Measurements from ENCODE around the gene CGB1.

CGB1 gene

DNA sequence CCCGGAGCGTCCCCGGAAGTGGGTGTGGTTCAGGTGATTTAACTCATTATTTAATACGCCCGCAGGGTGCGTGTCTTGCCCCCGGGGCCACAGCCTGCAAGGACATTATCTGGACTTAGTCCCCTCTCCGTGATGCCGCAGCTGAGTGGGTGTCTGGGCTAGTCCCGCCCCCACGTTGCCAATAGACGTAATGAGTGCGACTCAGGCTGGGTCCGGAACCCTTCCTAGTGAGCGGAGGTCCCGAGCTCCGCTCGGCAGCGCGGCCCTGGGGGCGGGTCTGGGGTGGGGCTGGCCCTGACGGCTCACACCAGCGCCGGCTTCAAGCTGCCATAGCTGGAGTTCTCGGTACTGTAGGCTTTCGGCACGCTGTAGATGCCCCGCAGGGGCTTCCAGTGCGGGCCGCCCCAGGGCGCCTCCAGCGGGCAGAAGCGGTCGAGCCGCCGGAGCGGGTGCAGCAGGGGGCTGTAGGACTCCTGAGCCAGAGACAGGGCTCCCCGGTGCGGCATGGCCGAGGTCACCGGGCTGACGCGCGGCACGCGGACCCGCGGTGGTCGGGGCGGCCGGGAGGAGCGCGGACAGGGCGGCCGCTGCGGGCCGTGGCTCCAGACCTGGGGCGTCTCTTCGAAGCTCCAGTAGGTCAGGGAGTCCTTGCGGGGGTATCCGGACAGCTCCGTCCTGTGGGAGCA is 18.9 kb downstream of the CGB1 start (continued):
- TF ChIP-seq, protein P1, sequence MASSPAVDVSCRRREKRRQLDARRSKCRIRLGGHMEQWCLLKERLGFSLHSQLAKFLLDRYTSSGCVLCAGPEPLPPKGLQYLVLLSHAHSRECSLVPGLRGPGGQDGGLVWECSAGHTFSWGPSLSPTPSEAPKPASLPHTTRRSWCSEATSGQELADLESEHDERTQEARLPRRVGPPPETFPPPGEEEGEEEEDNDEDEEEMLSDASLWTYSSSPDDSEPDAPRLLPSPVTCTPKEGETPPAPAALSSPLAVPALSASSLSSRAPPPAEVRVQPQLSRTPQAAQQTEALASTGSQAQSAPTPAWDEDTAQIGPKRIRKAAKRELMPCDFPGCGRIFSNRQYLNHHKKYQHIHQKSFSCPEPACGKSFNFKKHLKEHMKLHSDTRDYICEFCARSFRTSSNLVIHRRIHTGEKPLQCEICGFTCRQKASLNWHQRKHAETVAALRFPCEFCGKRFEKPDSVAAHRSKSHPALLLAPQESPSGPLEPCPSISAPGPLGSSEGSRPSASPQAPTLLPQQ (tag by site-specific recombination; IDR thresholded peaks at IDR 0.05): peak; percentile 26; the same call in 1 of the 2 replicates
- TF ChIP-seq GLIS1 (tag by site-specific recombination; IDR thresholded peaks at IDR 0.05): peak; percentile 49
- TF ChIP-seq, protein P2, sequence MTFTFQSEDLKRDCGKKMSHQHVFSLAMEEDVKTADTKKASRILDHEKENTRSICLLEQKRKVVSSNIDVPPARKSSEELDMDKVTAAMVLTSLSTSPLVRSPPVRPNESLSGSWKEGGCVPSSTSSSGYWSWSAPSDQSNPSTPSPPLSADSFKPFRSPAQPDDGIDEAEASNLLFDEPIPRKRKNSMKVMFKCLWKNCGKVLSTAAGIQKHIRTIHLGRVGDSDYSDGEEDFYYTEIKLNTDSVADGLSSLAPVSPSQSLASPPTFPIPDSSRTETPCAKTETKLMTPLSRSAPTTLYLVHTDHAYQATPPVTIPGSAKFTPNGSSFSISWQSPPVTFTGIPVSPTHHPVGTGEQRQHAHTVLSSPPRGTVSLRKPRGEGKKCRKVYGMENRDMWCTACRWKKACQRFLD (tag by site-specific recombination; IDR thresholded peaks at IDR 0.05): no peak

DNA sequence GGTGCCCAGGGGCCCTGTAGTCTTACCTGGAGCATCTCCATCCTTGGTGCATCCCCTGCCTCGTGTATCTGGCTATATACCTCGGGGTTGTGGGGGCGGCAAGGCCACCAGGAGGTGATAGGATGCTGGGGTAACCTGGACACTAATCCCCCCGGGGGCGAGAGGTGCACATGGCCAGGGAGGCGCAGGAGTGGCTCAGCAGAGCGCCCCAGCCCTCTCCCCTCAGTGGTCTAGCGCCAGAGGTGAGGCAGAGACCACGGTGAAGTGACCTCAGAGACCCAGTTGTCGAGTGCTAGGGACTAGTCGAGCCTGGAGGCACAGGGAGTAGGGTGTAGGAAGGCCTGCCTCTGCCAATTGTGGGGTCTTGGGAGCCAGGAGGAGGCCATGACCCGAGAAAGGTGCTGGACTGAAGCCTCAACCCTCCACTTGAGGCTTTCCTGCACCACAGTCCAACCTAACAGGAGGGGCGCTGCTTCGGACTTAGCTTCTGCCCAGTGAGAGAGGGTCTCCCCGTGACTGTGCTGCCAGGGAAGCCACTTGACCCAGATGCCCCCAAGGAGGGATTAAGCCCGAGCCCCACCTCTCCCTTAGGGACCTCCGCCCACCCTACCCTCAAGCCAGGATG is 19.5 kb downstream of the CGB1 start, which contains the start of gene LHB:
Gene LHB, minus strand, starts transcription at position 51 of the 625 bp plus-strand sequence. Its CDS starts 10 bp downstream, at position 41.
- no peak for TF ChIP-seq ZBTB48 (tag by site-specific recombination; IDR thresholded peaks at IDR 0.05)
- no peak for TF ChIP-seq ZNF561 (tag by site-specific recombination; IDR thresholded peaks at IDR 0.05; ENCODE audit: borderline replicate concordance)
- no peak for TF ChIP-seq ZIC2 (tag by site-specific recombination; IDR thresholded peaks at IDR 0.05)
- no peak for TF ChIP-seq KLF9 (tag by site-specific recombination; IDR thresholded peaks at IDR 0.05; ENCODE audit: low read depth)
- Histone ChIP-seq H3K9me3 (ENCODE audit: control insufficient read depth, insufficient read depth, low read depth, low read length) (no peaks in the 10 kb centered on the region), H3K27ac (ENCODE audit: extremely low read depth, low read depth, low read length) (no peak within 1 kb of the TSS; the same call in 1 of the 2 replicates), H3K4me1 (ENCODE audit: control insufficient read depth, insufficient read depth, low read length) (peaks cover 8% of the 10 kb centered on the region), H3K4me3 (ENCODE audit: low read depth, low read length) (peak within 1 kb of the TSS; percentile 24), H3K36me3 (ENCODE audit: control insufficient read depth in 2 of 2, insufficient read depth in 1 of 2, low read length in 2 of 2) (peaks cover 11 to 38% of the 10 kb centered on the region in 2 experiments; a peak in 2 of 3 replicates)
- ChIA-PET POLR2A (interaction anchor here (0.6 to 1.5 kb wide), 2 partner anchors 24 to 1582 kb away, joined by 7 to 8 read pairs; partner anchors contain the start of genes GYS1 and RUVBL2), CTCF (interaction anchor here (0.5 to 3.1 kb wide), 9 partner anchors 9 to 229 kb away, joined by 3 to 26 read pairs (median 4); partner anchors contain the start of gene CGB2)

DNA sequence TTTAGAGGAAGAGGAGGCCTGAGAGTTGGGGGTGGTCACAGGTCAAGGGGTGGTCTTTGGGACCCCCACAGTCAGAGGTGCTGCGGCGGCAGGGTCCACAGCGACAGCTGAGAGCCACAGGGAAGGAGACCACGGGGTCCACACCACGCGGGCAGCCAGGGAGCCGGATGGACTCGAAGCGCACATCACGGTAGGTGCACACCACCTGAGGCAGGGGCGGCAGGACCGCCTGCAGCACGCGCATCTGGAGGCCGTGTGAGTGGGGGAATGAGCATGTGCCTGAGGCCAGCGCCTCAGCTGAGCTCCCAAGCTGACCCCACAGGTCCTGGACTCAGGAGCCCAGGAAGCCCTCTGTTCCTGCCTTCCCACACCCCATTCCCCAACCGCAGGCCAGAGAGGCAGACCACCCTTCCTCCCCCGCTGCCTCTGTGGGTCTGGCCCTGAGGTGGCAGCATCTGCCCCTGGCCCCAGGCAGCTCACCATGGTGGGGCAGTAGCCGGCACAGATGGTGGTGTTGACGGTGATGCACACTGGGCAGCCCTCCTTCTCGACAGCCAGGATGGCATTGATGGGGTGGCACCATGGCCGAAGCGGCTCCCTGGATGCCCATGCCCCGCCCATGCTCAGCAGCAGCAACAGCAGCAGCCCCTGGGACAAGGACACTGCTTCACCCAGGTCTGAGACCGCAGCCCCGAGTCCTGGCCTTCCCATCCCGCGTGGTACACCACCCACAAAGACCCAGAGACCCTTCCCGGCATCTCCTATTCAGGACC is 20.4 kb downstream of the CGB1 start:
- Histone ChIP-seq H3K4me1 (ENCODE audit: control insufficient read depth, insufficient read depth, low read length) (peaks cover 7% of the 10 kb centered on the region), H3K36me3 (ENCODE audit: control insufficient read depth in 2 of 2, insufficient read depth in 1 of 2, low read length in 2 of 2) (peaks cover 11 to 47% of the 10 kb centered on the region in 2 experiments; a peak in 2 of 3 replicates), H3K27ac (ENCODE audit: extremely low read depth, low read depth, low read length) (no peak overlapping the region), H3K4me3 (ENCODE audit: low read depth, low read length) (no peak overlapping the region), H3K9me3 (ENCODE audit: control insufficient read depth, insufficient read depth, low read depth, low read length) (no peaks in the 10 kb centered on the region)
- CTCF ChIA-PET: interaction anchor here (0.6 kb wide), 1 partner anchor 177 kb away, joined by 4 read pairs; no protein-coding TSS in a partner anchor
- TF ChIP-seq, protein P3, sequence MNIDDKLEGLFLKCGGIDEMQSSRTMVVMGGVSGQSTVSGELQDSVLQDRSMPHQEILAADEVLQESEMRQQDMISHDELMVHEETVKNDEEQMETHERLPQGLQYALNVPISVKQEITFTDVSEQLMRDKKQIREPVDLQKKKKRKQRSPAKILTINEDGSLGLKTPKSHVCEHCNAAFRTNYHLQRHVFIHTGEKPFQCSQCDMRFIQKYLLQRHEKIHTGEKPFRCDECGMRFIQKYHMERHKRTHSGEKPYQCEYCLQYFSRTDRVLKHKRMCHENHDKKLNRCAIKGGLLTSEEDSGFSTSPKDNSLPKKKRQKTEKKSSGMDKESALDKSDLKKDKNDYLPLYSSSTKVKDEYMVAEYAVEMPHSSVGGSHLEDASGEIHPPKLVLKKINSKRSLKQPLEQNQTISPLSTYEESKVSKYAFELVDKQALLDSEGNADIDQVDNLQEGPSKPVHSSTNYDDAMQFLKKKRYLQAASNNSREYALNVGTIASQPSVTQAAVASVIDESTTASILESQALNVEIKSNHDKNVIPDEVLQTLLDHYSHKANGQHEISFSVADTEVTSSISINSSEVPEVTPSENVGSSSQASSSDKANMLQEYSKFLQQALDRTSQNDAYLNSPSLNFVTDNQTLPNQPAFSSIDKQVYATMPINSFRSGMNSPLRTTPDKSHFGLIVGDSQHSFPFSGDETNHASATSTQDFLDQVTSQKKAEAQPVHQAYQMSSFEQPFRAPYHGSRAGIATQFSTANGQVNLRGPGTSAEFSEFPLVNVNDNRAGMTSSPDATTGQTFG (tag by site-specific recombination; IDR thresholded peaks at IDR 0.05; ENCODE audit: borderline replicate concordance): no peak
- no peak for TF ChIP-seq ZNF837 (tag by site-specific recombination; IDR thresholded peaks at IDR 0.05)
- TF ChIP-seq ZNF558 (tag by site-specific recombination; IDR thresholded peaks at IDR 0.05): no peak
- POLR2A ChIA-PET: no interaction called here

DNA sequence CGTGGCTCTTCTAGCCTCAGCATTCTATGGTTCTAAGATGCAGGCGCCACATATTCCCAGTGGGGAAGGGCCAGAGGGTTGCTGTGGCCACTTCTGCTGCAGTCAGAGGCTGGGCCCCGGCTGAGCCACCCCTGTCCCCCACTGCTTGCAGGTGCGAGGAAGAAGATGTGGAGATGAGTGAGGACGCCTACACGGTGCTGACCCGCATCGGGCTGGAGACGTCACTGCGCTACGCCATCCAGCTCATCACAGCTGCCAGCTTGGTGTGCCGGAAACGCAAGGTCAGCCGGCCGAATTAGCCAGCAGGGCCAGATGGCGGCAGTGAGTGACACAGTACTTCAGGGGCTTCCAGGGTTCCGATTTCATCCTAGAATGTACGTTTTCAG is 21.8 kb downstream of the CGB1 start:
- POLR2A ChIA-PET: interaction anchor here (1.1 kb wide), 1 partner anchor 45 kb away, joined by 3 read pairs; no protein-coding TSS in a partner anchor
- CTCF ChIA-PET: interaction anchor here (9.4 kb wide), 1 partner anchor 16 kb away, joined by 133 read pairs; no protein-coding TSS in a partner anchor
- H3K9me3 ChIP-seq (ENCODE audit: control insufficient read depth, insufficient read depth, low read depth, low read length): no peaks in the 10 kb centered on the region
- no peak overlapping the region for H3K27ac ChIP-seq (ENCODE audit: extremely low read depth, low read depth, low read length)
- no peak overlapping the region for H3K4me3 ChIP-seq (ENCODE audit: low read depth, low read length)
- TF ChIP-seq, protein P4, sequence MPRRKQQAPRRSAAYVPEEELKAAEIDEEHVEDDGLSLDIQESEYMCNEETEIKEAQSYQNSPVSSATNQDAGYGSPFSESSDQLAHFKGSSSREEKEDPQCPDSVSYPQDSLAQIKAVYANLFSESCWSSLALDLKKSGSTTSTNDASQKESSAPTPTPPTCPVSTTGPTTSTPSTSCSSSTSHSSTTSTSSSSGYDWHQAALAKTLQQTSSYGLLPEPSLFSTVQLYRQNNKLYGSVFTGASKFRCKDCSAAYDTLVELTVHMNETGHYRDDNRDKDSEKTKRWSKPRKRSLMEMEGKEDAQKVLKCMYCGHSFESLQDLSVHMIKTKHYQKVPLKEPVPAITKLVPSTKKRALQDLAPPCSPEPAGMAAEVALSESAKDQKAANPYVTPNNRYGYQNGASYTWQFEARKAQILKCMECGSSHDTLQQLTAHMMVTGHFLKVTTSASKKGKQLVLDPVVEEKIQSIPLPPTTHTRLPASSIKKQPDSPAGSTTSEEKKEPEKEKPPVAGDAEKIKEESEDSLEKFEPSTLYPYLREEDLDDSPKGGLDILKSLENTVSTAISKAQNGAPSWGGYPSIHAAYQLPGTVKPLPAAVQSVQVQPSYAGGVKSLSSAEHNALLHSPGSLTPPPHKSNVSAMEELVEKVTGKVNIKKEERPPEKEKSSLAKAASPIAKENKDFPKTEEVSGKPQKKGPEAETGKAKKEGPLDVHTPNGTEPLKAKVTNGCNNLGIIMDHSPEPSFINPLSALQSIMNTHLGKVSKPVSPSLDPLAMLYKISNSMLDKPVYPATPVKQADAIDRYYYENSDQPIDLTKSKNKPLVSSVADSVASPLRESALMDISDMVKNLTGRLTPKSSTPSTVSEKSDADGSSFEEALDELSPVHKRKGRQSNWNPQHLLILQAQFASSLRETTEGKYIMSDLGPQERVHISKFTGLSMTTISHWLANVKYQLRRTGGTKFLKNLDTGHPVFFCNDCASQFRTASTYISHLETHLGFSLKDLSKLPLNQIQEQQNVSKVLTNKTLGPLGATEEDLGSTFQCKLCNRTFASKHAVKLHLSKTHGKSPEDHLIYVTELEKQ (tag by site-specific recombination; IDR thresholded peaks at IDR 0.05; ENCODE audit: borderline replicate concordance): no peak
- peaks cover 5% of the 10 kb centered on the region for H3K4me1 ChIP-seq (ENCODE audit: control insufficient read depth, insufficient read depth, low read length)
- H3K36me3 ChIP-seq (ENCODE audit: control insufficient read depth in 2 of 2, insufficient read depth in 1 of 2, low read length in 2 of 2): peaks cover 19 to 61% of the 10 kb centered on the region in 2 experiments; a peak in 2 of 3 replicates
